Mesothelial cell of epicardium (in vitro differentiated cells): Measurements from ENCODE around the gene ALPP. TPM values are rescaled to one million over a fixed set of nuclear protein-coding genes. Genes with fewer than 3 reads are reported as not detected.
"Not testable (repeated sequence)": the region's sequence is repeated elsewhere in the genome, so short reads cannot be mapped to it uniquely, and the experiment has no call there.

Experiments used
- DNase-seq, 2 experiments: peaks; one replicate each; pipeline ENCODE4 v3.0.0; 2021; ENCODE audit warnings: low spot score in 2 of 2; ENCODE audit not compliant: unreplicated experiment in 2 of 2
- H3K27ac Mint-ChIP-seq: 2 replicates; pipeline ENCODE4 v1.8.0; 2021; ENCODE audit warnings: mixed read lengths
- H3K27me3 Mint-ChIP-seq: 2 replicates; pipeline ENCODE4 v1.8.0; 2021; ENCODE audit warnings: low read depth, mixed read lengths
- H3K36me3 Mint-ChIP-seq: 2 replicates; pipeline ENCODE4 v1.8.0; 2021; ENCODE audit warnings: mixed read lengths
- H3K4me1 Mint-ChIP-seq: 2 replicates; pipeline ENCODE4 v1.8.0; 2021; ENCODE audit warnings: mixed read lengths
- H3K4me3 Mint-ChIP-seq: 2 replicates; pipeline ENCODE4 v1.8.0; 2021; ENCODE audit warnings: mild to moderate bottlenecking, moderate library complexity, mixed read lengths
- H3K9me3 Mint-ChIP-seq: 2 replicates; pipeline ENCODE4 v1.8.0; 2021; ENCODE audit warnings: mixed read lengths
- CTCF ChIP-seq: fragments of 200-600 bp; sonication (generic); IDR thresholded peaks from one replicate; pipeline ENCODE4 v1.5.0; 2021; ENCODE audit warnings: antibody characterized with exemption; ENCODE audit not compliant: unreplicated experiment
- total RNA-seq: library from RNA; stranded (reverse); gene quantifications from 3 replicates; pipeline ENCODE4 v1.2.1, GENCODE V29; 2021

Gene ALPP
- total RNA-seq, 1 donor from 2014 or later, result not detected

- H3K27ac Mint-ChIP-seq, result no peak overlapping the region
- no peaks in the 10 kb centered on the region for H3K9me3 Mint-ChIP-seq
- peak in 1 of 2 experiments; percentile 20 for DNase-seq
- H3K4me1 Mint-ChIP-seq, result no peaks in the 10 kb centered on the region
- H3K27me3 Mint-ChIP-seq, result no peaks in the 10 kb centered on the region
- H3K36me3 Mint-ChIP-seq, result peaks cover 4% of the 10 kb centered on the region
- no peak overlapping the region for H3K4me3 Mint-ChIP-seq
- TF ChIP-seq CTCF, result no peak
These were observed 41.4 kb upstream of the ALPP start for GRCh38 chr2:232336981-232337720.

GRCh38 chr2:232338094-232338758 lies 40.3 kb upstream of the ALPP start:
- H3K27me3 Mint-ChIP-seq, H3K4me1 Mint-ChIP-seq, H3K27ac Mint-ChIP-seq, DNase-seq, H3K9me3 Mint-ChIP-seq, H3K36me3 Mint-ChIP-seq, H3K4me3 Mint-ChIP-seq: not testable (repeated sequence)

GRCh38 chr2:232338759-232339106 lies 39.8 kb upstream of the ALPP start:
- H3K27ac Mint-ChIP-seq, result no peak overlapping the region
- H3K4me3 Mint-ChIP-seq, result no peak overlapping the region
- no peak for DNase-seq
- H3K4me1 Mint-ChIP-seq, result peaks cover 2% of the 10 kb centered on the region
- H3K9me3 Mint-ChIP-seq, result no peaks in the 10 kb centered on the region
- TF ChIP-seq CTCF, result no peak
- no peaks in the 10 kb centered on the region for H3K27me3 Mint-ChIP-seq
- peaks cover 4% of the 10 kb centered on the region for H3K36me3 Mint-ChIP-seq

- no peaks in the 10 kb centered on the region for H3K9me3 Mint-ChIP-seq
- no peak for DNase-seq
- no peak overlapping the region for H3K4me3 Mint-ChIP-seq
- peaks cover 2% of the 10 kb centered on the region for H3K4me1 Mint-ChIP-seq
- no peak overlapping the region for H3K27ac Mint-ChIP-seq
- H3K27me3 Mint-ChIP-seq, result no peaks in the 10 kb centered on the region
- no peak for TF ChIP-seq CTCF
- peaks cover 4% of the 10 kb centered on the region for H3K36me3 Mint-ChIP-seq
These were observed 39.1 kb upstream of the ALPP start for GRCh38 chr2:232339121-232340081.

GRCh38 chr2:232340171-232340935 lies 38.2 kb upstream of the ALPP start:
- Mint-ChIP-seq H3K4me3 (no peak overlapping the region), H3K4me1 (peaks cover 2% of the 10 kb centered on the region), H3K27me3 (no peaks in the 10 kb centered on the region), H3K27ac (no peak overlapping the region), H3K36me3 (peaks cover 4% of the 10 kb centered on the region), H3K9me3 (no peaks in the 10 kb centered on the region)
- DNase-seq, result no peak
- TF ChIP-seq CTCF, result no peak
